Measurements from ENCODE around the gene LONRF2.

The LONRF2 gene

DNA sequence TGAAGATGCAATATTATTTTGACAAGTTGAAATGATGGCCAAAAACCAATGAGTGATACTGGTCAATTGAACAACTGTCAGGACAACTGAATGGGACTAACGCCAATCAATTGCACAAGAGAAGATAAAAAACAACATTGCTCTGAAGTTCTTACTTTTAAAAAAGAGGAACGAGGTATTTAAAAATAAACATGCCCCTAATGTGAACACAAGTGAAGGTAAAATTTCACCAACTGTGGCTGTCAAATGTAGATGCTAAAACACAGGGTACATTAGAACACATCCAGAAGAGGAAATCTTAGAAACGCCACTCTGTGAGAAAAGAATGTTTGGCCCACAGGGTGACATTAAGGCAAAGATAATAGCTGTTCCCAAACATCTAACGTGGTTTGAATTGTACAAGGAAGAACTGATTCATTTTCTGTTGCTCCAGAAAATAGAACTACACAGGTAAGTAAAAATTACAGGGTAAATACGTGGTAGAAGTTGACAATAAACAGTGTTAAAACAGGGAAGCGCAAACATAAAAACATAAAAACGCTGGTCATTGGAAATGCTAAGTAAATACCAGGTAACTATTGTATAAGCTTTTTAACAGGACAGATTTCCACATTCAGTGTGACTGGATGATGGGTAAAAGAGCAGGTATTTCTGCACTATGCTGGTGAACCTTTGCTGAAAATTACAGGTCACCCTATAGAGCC is 20.3 kb downstream of the LONRF2 start:
- no peak for DNase-seq (ENCODE audit: extremely low read depth, low read depth)
- no peak overlapping the region for H3K4me3 ChIP-seq (replicated peaks; ENCODE audit: low read depth, low read length)
- TF ChIP-seq, protein P1, sequence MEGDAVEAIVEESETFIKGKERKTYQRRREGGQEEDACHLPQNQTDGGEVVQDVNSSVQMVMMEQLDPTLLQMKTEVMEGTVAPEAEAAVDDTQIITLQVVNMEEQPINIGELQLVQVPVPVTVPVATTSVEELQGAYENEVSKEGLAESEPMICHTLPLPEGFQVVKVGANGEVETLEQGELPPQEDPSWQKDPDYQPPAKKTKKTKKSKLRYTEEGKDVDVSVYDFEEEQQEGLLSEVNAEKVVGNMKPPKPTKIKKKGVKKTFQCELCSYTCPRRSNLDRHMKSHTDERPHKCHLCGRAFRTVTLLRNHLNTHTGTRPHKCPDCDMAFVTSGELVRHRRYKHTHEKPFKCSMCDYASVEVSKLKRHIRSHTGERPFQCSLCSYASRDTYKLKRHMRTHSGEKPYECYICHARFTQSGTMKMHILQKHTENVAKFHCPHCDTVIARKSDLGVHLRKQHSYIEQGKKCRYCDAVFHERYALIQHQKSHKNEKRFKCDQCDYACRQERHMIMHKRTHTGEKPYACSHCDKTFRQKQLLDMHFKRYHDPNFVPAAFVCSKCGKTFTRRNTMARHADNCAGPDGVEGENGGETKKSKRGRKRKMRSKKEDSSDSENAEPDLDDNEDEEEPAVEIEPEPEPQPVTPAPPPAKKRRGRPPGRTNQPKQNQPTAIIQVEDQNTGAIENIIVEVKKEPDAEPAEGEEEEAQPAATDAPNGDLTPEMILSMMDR (IDR thresholded peaks at IDR 0.05; ENCODE audit: low read depth, low read length, missing control alignments) = no peak

DNA sequence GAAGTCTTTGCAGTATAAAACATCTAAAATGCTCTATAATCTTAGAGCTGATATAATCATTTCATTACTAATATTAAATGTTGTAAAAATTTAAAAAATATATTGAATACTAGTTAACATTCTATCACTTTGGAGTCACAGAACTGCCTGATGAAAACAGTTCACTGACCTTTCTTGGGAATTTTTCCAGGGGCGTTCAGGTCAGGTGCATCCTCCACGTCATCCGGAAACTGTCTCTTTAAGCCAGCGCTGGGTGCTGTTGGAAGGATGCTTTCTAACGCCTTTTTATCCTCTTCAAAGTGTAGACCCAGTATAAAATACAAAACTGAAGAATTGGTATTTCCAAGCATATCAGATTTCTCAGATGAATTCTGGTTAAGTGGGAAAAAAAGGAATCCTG is 22.8 kb downstream of the LONRF2 start:
- TF ChIP-seq, protein P1 (IDR thresholded peaks at IDR 0.05; ENCODE audit: low read depth, low read length, missing control alignments) = no peak
- DNase-seq (ENCODE audit: extremely low read depth, low read depth) = no peak
- no peak overlapping the region for H3K4me3 ChIP-seq (replicated peaks; ENCODE audit: low read depth, low read length)

DNA sequence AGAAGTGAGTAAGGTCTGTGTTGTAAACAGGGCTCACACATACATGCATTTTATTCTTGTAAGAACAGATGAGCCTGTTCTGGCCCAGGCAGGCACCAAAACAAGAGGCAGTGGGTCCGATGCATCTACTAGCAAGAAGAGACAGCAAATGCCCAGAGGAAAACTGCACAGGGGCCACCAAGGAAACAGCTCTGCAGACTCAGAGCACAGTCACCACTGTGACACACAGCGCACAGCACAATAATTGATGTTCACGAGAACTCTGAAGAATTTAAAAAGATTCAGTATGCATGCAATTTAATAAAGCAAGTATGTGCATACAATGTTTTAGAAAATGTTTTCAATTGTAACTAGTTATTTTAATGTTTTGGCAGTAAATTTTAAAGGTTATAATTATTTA is 24.8 kb downstream of the LONRF2 start:
- no peak for DNase-seq (ENCODE audit: extremely low read depth, low read depth)
- no peak overlapping the region for H3K4me3 ChIP-seq (replicated peaks; ENCODE audit: low read depth, low read length)
- TF ChIP-seq, protein P1 (IDR thresholded peaks at IDR 0.05; ENCODE audit: low read depth, low read length, missing control alignments) = no peak

DNA sequence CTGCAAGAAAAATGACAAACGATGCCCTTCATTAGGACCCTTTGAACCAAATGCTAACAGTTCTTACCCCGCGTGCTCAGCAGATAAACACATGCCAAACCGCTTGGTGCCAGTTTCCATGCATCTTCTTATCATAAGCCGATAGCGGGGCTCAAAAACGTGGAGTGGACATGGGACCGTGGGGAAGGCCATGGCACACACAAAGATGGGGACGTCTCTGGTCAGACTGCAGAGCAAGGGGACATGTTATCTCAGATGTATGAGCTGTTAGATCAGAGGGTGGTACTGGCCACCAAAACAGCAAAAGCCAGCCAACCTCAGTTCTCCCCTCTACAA is 28.2 kb downstream of the LONRF2 start:
- no peak for DNase-seq (ENCODE audit: extremely low read depth, low read depth)
- no peak overlapping the region for H3K4me3 ChIP-seq (replicated peaks; ENCODE audit: low read depth, low read length)
- TF ChIP-seq, protein P1 (IDR thresholded peaks at IDR 0.05; ENCODE audit: low read depth, low read length, missing control alignments) = no peak

DNA sequence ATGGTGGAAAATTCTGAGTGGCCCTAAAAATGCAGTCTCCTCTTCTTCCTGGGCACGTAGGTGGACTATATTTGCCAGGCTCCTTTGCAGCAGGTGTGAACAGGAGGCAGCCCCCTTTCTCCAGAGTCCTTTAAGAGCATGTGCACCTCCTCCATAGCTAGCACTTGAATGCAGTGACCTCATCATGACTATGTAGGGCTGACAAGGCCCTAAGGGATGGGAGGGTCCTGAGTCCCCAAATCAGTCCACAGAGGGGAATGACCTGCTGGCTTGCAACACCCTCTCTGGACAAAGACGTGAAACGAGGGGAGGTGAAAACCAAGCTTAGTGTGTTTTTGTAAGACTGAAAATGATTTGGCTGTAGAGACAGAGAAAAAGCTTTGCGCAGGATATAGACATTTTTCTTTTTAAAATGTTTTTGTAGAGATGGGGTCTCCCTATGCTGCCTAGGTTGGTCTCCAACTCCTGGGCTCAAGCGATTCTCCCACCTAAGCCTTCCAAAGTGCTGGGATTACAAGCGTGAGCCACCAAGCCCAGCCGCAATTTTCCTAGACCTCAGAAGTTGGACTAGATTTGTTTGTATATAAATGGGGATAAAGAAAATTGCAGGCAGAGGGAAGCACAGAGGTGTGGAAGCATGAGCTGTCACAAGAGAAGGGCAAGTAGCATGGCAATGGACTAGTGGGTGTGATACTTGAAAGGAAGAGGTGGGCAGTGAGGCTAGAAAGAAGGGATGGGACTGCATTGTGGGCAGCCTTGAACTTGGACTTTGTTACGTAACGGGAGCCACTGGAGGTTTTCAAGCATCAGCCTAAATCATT is 28.8 kb downstream of the LONRF2 start:
- TF ChIP-seq, protein P1 (IDR thresholded peaks at IDR 0.05; ENCODE audit: low read depth, low read length, missing control alignments) = no peak
- no peak for DNase-seq (ENCODE audit: extremely low read depth, low read depth)

DNA sequence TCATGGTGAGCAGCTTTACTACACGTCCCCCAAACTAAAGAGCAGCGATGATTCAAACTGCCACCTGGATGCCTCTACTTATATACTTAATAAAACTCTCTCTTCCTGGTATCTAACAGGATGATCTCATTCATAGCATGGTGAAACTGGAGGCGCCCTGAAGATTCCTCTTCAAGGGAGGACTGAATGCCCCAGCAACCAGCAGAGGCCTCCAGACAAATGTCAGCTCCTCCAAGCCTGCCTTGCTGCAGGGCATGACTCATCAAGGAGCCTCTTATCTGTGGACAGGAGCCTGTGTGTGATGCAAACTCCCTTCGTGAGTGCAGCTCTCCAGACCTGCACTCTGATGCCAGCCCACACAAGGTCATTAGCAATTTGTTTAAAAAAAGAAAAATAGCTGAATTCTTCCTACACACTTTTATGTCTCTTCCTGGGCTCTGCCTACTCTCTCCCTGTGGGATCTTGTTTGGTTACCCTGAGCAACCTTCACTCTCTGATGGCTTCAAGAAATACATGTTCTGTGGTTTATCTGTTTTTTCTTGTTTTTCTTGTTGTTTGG is 30.2 kb downstream of the LONRF2 start:
- TF ChIP-seq, protein P1 (IDR thresholded peaks at IDR 0.05; ENCODE audit: low read depth, low read length, missing control alignments) = no peak
- peak; percentile 81 for DNase-seq (ENCODE audit: extremely low read depth, low read depth)
- no peak overlapping the region for H3K4me3 ChIP-seq (replicated peaks; ENCODE audit: low read depth, low read length)

More for the DNA sequence above, 28.8 kb downstream of the LONRF2 start:
- H3K4me3 ChIP-seq (replicated peaks; ENCODE audit: low read depth, low read length) = no peak overlapping the region
